Caki2 (cell line): ENCODE data around the gene AGXT2. TPM values are rescaled to one million over a fixed set of nuclear protein-coding genes. Genes with fewer than 3 reads are reported as not detected.

Experiments
- total RNA-seq: library from RNA; depleted of rRNA; stranded (reverse); fragments of >200 nt; shearing (Covaris generic); gene quantifications from 2 replicates; pipeline ENCODE4 v1.2.3, GENCODE V29; 2014; ENCODE audit warnings: low replicate concordance; rRNA removed

Gene AGXT2
- total RNA-seq, 1 experiment from 2014 or later: not detected

Other genes starting within 250 kb of the AGXT2 start
- 0.74 TPM in 1 of 2 replicates, not detected in the other for gene TTC23L, start 208.8 kb downstream of the AGXT2 start, total RNA-seq
- 31.0 and 42.8 TPM in 2 replicates for gene RAD1, start 132.4 kb downstream of the AGXT2 start, total RNA-seq
- gene BRIX1, start 132.2 kb downstream of the AGXT2 start, total RNA-seq: 68.6 and 90.8 TPM in 2 replicates
- 9.3 and 17.5 TPM in 2 replicates for gene DNAJC21, start 118.4 kb downstream of the AGXT2 start, total RNA-seq
- not detected in 2 replicates for gene PRLR, start 182.5 kb upstream of the AGXT2 start, total RNA-seq